ENCODE results near the gene CADPS2.

DNA sequence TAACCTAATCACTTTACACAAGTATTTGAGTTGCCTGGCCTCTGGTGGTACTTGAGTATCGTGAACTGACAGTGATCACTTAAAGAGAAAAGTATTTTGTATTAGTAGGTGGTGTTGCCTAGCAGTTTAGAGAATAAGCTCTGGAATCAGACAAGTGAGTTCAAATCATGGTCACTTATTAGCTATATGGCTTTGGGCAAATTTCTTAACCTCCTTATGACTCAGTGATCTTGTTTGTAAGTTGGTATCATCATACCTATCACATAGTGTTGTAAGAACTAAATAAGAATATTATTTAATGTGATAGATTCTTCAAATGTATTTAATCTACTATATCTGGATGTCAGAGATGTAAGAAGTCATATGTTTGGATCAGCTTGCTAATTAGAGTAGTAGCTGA, 351.2 kb downstream of the CADPS2 start:
- no peak for TF ChIP-seq POLR2AphosphoS5 (IDR thresholded peaks at IDR 0.05; ENCODE audit: low read depth, low read length)
- TF ChIP-seq POLR2A (IDR thresholded peaks at IDR 0.05; ENCODE audit: low read depth, low read length), result no peak
- TF ChIP-seq TAF1 (IDR thresholded peaks at IDR 0.05; ENCODE audit: borderline replicate concordance, low read depth, low read length), result no peak
